ENCODE results near the gene PRR16.

DNA sequence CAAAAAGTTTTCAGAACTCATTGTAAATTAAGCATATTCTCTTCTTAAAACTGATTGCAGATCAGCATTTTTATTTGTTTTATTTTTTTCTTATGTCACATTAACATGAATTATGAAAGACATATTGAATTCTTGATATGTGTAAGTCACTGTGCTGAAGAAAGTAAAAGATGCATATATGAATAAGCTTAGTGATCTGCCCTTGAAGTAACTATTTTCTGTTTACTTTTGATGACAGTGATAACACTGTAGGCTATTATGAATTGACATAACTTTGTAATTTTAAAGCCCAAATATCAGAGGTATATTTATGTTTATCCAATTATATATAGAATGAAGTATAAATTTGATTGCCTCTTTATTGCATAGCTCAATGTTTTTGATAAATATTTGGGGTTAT is 8.8 kb downstream of the PRR16 start:
- TF ChIP-seq POLR2A (IDR thresholded peaks at IDR 0.05): no peak
- TF ChIP-seq, protein P1, sequence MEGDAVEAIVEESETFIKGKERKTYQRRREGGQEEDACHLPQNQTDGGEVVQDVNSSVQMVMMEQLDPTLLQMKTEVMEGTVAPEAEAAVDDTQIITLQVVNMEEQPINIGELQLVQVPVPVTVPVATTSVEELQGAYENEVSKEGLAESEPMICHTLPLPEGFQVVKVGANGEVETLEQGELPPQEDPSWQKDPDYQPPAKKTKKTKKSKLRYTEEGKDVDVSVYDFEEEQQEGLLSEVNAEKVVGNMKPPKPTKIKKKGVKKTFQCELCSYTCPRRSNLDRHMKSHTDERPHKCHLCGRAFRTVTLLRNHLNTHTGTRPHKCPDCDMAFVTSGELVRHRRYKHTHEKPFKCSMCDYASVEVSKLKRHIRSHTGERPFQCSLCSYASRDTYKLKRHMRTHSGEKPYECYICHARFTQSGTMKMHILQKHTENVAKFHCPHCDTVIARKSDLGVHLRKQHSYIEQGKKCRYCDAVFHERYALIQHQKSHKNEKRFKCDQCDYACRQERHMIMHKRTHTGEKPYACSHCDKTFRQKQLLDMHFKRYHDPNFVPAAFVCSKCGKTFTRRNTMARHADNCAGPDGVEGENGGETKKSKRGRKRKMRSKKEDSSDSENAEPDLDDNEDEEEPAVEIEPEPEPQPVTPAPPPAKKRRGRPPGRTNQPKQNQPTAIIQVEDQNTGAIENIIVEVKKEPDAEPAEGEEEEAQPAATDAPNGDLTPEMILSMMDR (IDR thresholded peaks at IDR 0.05): no peak
